T-helper 2 cell treated with Interferon-gamma antibody and Interleukin-4, amounts not matched to agents 100 ng/mL and 5 ng/mL, for 36 hours (primary cell): ENCODE measurements around the gene ZC3H12C. TPM values are rescaled to one million over a fixed set of nuclear protein-coding genes. Genes with fewer than 3 reads are reported as not detected.
"Not testable (repeated sequence)": the region's sequence is repeated elsewhere in the genome, so short reads cannot be mapped to it uniquely, and the experiment has no call there.

Experiments used
- intact Hi-C: fragments of 100-400 bp; cut with micrococcal nuclease; formaldehyde crosslinking; loops from one replicate; pipeline ENCODE4 v1.15.1; 2023
- total RNA-seq: library from RNA; stranded (reverse); gene quantifications from 2 replicates; pipeline ENCODE4 v1.2.3, GENCODE V29; 2022

The ZC3H12C gene
- total RNA-seq, 1 donor from 2014 or later, result 1.9 TPM

DNA sequence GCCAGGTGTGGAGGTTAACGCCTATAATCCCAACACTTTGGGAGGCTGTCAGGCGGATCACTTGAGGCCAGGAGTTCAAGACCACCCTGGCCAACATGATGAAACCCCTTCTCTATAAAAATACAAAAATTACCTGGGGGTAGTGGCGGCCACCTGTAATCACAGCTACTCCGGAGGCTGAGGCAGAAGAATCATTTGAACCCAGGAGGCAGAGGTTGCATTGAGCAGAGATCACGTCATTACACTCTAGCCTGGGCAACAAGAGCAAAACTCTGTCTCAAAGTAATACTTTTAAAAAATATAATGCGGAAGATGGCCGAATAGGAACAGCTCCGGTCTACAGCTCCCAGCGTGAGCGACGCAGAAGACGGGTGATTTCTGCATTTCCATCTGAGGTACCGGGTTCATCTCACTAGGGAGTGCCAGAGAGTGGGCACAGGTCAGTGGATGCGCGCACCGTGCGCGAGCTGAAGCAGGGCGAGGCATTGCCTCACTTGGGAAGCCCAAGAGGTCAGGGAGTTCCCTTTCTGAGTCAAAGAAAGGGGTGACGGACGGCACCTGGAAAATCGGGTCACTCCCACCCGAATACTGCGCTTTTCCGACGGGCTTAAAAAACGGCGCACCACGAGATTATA lies 115.6 kb downstream of the ZC3H12C start:
- intact Hi-C loops, result not testable (repeated sequence)

GRCh38 chr11:110209313-110209694 lies 116.1 kb downstream of the ZC3H12C start:
- intact Hi-C loops, result not testable (repeated sequence)

DNA sequence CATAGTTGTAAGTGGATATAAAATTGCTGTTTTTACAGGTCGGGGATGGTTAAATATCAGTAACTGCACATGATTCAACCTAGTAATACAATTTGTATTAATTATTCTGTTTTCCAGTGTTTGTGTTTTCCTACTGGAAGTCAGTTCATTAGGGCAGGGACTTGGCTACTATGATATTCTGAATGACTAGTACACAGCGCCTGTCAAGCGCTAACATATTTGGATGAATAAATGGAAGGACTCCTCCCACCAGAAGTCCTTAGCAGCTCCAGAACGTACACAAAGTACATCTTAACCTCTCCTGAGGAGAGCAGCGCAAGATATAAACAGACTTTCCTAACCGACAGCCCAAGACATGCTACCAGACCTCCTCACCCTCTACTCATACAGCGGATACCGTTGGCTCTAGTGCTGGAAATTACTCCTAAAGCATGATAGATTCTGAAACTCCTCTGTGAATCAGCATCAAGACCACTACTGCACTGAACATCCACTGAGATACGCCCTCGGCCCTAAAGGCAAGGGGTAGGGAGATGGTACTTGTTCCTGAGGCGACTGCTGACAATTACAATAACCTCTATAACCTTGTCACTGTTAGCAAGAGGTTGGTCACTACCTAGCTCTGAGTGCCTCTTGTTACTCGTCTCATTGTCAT lies 124.2 kb downstream of the ZC3H12C start:
- intact Hi-C loops, result no loop called here

DNA sequence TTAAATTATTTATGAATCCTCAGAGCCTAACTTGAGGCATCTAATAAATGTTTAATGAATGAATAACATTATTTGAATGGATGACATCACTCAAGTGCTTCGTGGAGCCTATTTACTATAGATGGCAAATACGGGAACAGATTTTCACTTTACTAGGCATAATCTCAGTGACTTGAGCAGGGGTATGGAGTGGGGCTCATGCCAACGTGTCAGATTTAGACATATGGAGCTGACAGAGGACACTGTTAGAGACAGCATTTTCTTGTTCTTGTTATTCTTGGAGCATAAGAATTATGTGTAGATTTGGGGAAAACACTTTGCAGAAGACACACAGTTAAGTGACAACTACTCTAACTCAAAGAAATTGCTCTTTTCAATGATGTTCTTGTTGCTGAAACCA lies 124.7 kb downstream of the ZC3H12C start:
- intact Hi-C loops, result no loop called here

GRCh38 chr11:110219006-110219785 lies 126.0 kb downstream of the ZC3H12C start:
- intact Hi-C loops, result no loop called here

Other genes starting within 250 kb of the ZC3H12C start
- gene RDX, start 203.2 kb downstream of the ZC3H12C start, total RNA-seq, result 47.3 and 52.2 TPM in 2 replicates